Psoas muscle (tissue), 8 donors: Measurements from ENCODE around the gene WNT5A. TPM values are rescaled to one million over a fixed set of nuclear protein-coding genes. Genes with fewer than 3 reads are reported as not detected.

Experiments
- ATAC-seq, 4 donors: fragments of 200-7000 bp; cut with Tn5 transposase; one replicate each; pipeline ENCODE4 v1.9.1; 2020; ENCODE audit warnings: moderate library complexity in 3 of 4, mild to moderate bottlenecking in 2 of 4
- DNase-seq, 2 donors: peaks; one replicate each; pipeline ENCODE4 v3.0.0-alpha.2; 2020
- H3K27ac ChIP-seq: fragments of 200-600 bp; one replicate; pipeline ENCODE4 v1.8.0; 2022
- H3K27me3 ChIP-seq, 3 donors: fragments of 200-600 bp in 1 of 3; one replicate each; pipeline versions ENCODE4 v1.6.1 to v1.8.0; 2013 to 2022; ENCODE audit warnings: low read length in 2 of 3, mild to moderate bottlenecking in 2 of 3, moderate library complexity in 1 of 3; ENCODE audit not compliant: insufficient read depth in 3 of 3
- H3K36me3 ChIP-seq, 2 donors: fragments of 200-600 bp in 1 of 2; one replicate each; pipeline versions ENCODE4 v1.6.1 to v1.8.0; 2013 to 2022; ENCODE audit warnings: low read depth in 1 of 2, mild to moderate bottlenecking in 1 of 2, moderate library complexity in 1 of 2; ENCODE audit not compliant: insufficient read depth in 1 of 2
- H3K4me1 ChIP-seq: fragments of 200-600 bp; one replicate; pipeline ENCODE4 v1.8.0; 2022
- H3K4me3 ChIP-seq: fragments of 200-600 bp; one replicate; pipeline ENCODE4 v1.8.0; 2022; ENCODE audit warnings: mild to moderate bottlenecking
- H3K9me3 ChIP-seq: fragments of 200-600 bp; one replicate; pipeline ENCODE4 v1.8.0; 2022
- WGBS, 3 donors: extraction: QIAGEN DNeasy Blood & Tissue Kit; methylation state at CpG; one replicate each; pipeline versions ENCODE4 v1.1.6 to v1.1.7; 2013; 5-methylcytosine and 5-hydroxymethylcytosine counted together
- intact Hi-C, 2 donors: fragments of 100-400 bp; cut with DNase I; formaldehyde crosslinking; loops; one replicate each; pipeline versions ENCODE4 v1.11.0 to v1.14.2; 2022
- polyA plus RNA-seq, 3 donors: library from polyadenylated mRNA; stranded (reverse); fragments of 200-250 nt; gene quantifications; one replicate each; pipeline ENCODE4 v1.2.3, GENCODE V29; 2013
- total RNA-seq, 4 donors: library from RNA; stranded (reverse); fragmentation: NEBNext Ultra II Directional in 2 of 4; extraction: Animal tissue kit (Norgen Biotek cat#: 25700) in 2 of 4; gene quantifications; one replicate each; pipeline versions ENCODE4 v1.2.1 to v1.2.4, GENCODE V29; 2021 to 2023
- TF ChIP-seq, protein P1 (sequence below): fragments of 200-600 bp; IDR thresholded peaks from one replicate; pipeline ENCODE4 v1.8.0; 2022; ENCODE audit warnings: antibody characterized with exemption
- donor health status: healthy with polysubstance abuse.
- donor health status: DM: no; HTN: no; CAD: no; lungs with moderate emphysema.
- donor health status: Bipolar disorder and iron deficiency.
- donor health status: healthy.
- donor health status: DM: yes; HTN: yes; CAD: no.
- donor health status: DM: no; HTN: no; CAD: no.
- donor health status: DM: no; HTN: no; CAD: no.
- donor health status: DM: yes; HTN: yes; CAD: no.

Gene WNT5A
- total and polyA plus RNA-seq, 7 donors, result 0.43 to 6.2 (median 1.1) TPM

DNA sequence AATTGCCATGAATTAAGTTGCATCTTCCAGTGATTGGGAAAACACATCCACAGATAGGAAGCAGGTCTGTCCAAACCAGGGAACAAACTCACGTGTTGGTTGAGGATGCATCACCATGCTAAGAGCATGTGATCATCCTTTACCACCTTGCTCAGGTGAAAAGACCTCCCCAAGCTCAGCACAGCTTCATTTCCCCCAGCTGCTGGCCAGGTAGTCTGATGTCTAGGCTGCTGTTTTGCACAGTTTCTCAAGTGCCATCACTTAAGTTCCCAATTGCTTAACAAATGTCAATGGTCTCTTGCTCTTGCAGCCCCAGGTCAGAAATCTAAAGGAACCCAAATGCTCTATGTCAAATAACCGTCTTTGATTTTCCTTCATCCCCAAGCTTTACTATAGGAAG lies 34.2 kb downstream of the WNT5A start:
- WGBS, 3 donors, result 83 to 93% (median 89%) methylated on average over 2 of the region's 2 CpGs
- Histone ChIP-seq H3K27me3 (no peaks in the 10 kb centered on the region), H3K27ac (no peak overlapping the region), H3K4me3 (no peak overlapping the region), H3K36me3 (no peaks in the 10 kb centered on the region), H3K4me1 (no peaks in the 10 kb centered on the region), H3K9me3 (no peaks in the 10 kb centered on the region)
- intact Hi-C loops, result no loop called here
- DNase-seq, result no peak
- TF ChIP-seq, protein P1, sequence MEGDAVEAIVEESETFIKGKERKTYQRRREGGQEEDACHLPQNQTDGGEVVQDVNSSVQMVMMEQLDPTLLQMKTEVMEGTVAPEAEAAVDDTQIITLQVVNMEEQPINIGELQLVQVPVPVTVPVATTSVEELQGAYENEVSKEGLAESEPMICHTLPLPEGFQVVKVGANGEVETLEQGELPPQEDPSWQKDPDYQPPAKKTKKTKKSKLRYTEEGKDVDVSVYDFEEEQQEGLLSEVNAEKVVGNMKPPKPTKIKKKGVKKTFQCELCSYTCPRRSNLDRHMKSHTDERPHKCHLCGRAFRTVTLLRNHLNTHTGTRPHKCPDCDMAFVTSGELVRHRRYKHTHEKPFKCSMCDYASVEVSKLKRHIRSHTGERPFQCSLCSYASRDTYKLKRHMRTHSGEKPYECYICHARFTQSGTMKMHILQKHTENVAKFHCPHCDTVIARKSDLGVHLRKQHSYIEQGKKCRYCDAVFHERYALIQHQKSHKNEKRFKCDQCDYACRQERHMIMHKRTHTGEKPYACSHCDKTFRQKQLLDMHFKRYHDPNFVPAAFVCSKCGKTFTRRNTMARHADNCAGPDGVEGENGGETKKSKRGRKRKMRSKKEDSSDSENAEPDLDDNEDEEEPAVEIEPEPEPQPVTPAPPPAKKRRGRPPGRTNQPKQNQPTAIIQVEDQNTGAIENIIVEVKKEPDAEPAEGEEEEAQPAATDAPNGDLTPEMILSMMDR, result no peak
- no peak for ATAC-seq

DNA sequence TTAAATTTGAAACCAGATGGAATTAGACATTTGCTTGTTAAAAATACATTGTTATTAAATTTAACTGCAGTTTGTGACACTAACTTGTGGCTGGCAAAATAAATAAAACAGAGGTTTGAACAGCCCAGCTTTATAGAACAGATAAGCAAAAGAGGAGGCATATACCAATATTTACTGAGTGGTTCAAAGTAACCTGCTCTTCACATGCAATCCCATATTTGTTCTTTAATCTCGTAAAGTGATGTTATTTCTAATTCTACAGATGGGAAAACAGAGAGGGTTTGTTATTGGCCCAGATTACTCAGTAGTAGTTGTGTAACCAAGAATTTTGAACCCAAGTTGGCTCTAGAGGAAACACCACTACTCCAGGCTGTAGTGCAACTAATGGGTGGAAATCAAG lies 37.6 kb downstream of the WNT5A start:
- ATAC-seq, result no peak
- no peak for DNase-seq
- H3K36me3 ChIP-seq, result no peaks in the 10 kb centered on the region
- 85 to 94% (median 88%) methylated on average over 1 of the region's 1 CpG for WGBS, 3 donors
- H3K4me3 ChIP-seq, result no peak overlapping the region
- intact Hi-C loops, result no loop called here
- H3K9me3 ChIP-seq, result no peaks in the 10 kb centered on the region
- TF ChIP-seq, protein P1, result no peak
- no peak overlapping the region for H3K27ac ChIP-seq
- H3K27me3 ChIP-seq, result no peaks in the 10 kb centered on the region
- H3K4me1 ChIP-seq, result no peaks in the 10 kb centered on the region

DNA sequence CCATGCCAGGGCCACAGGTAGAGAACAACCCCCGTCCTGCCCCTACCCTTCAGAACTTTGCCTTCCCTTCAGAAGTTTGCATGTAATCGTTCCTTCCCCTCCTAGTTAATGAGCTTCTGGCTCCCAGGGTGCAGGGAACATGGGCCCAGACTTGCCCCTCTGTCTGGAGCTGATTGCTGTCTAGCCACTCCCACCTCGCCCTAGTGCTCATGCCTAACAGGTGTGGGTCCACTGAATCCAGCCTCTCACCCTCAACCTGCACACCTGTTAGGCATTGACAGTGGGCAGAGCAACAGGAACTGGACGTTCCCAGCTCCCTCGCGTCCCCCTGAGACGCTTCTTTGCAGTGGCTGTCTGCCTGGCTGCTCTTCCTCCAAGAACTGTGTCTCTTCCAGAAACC lies 40.3 kb downstream of the WNT5A start:
- DNase-seq, result no peak
- Histone ChIP-seq H3K4me1 (no peaks in the 10 kb centered on the region), H3K36me3 (no peaks in the 10 kb centered on the region), H3K9me3 (no peaks in the 10 kb centered on the region), H3K4me3 (no peak overlapping the region), H3K27ac (no peak overlapping the region), H3K27me3 (no peaks in the 10 kb centered on the region)
- intact Hi-C loops, result no loop called here
- ATAC-seq, result no peak
- TF ChIP-seq, protein P1, result no peak
- 45 to 68% (median 62%) methylated on average over 7 of the region's 7 CpGs for WGBS, 3 donors

DNA sequence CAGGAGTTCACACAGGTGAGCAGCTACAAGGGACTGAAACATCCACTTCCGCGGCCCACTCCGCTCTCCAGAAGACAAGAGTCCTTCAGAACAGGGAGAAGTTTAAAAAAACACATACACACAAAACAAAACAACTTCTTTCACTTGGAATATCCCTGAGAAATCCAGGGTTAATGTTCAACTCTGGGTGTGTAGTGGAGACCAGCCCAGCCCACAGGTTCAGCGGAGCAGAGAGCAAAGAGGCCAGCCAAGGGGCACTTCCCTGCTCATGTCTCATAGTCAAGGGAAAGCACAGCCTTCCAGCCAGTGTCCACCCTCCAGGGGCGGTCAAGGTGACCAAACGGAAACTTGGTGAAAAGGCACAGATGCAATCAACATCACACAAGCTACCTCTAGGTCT lies 41.6 kb downstream of the WNT5A start:
- Histone ChIP-seq H3K4me1 (no peaks in the 10 kb centered on the region), H3K4me3 (no peak overlapping the region), H3K27ac (no peak overlapping the region), H3K9me3 (no peaks in the 10 kb centered on the region), H3K27me3 (no peaks in the 10 kb centered on the region), H3K36me3 (no peaks in the 10 kb centered on the region)
- ATAC-seq (no peak), DNase-seq (no peak)
- 65 to 83% (median 77%) methylated on average over 6 of the region's 6 CpGs for WGBS, 3 donors
- intact Hi-C loops, result no loop called here
- TF ChIP-seq, protein P1, result no peak

DNA sequence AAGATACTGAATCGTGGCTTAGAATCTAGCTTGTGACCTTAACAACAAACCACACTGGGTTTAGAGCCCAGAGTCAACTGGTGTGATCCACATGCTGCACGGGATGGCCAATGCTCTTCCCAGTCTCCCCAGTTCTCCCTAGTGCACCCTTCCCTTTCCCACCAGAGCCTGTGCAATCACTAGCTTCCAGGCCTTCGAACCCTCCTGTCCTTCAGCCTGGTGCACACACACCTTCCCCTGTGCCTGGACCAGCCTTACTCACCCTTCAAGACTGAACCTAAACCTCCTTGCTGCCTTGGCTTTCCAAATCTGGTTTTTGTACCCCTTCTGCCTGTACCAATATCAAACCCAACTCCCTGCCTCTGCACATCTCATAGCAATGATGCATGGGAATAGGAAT lies 43.8 kb downstream of the WNT5A start:
- intact Hi-C loops, result no loop called here
- H3K4me1 ChIP-seq, result no peaks in the 10 kb centered on the region
- no peak for ATAC-seq
- H3K27ac ChIP-seq, result no peak overlapping the region
- no peaks in the 10 kb centered on the region for H3K36me3 ChIP-seq
- no peaks in the 10 kb centered on the region for H3K27me3 ChIP-seq
- TF ChIP-seq, protein P1, result no peak
- DNase-seq, result no peak
- H3K9me3 ChIP-seq, result no peaks in the 10 kb centered on the region
- no peak overlapping the region for H3K4me3 ChIP-seq
- 79 to 82% (median 79%) methylated on average over 3 of the region's 3 CpGs for whole genome bisulfite sequencing, 3 donors
